ENCODE results near the gene NFE2L1. TPM values are rescaled to one million over a fixed set of nuclear protein-coding genes. Genes with fewer than 3 reads are reported as not detected.

NFE2L1 gene
- total and polyA plus RNA-seq, 9 of the 15 experiments (the other 6 are each of a cell fraction or from before 2014, with no cell fraction given) = 2.0 to 68.6 (median 39.7) TPM

DNA sequence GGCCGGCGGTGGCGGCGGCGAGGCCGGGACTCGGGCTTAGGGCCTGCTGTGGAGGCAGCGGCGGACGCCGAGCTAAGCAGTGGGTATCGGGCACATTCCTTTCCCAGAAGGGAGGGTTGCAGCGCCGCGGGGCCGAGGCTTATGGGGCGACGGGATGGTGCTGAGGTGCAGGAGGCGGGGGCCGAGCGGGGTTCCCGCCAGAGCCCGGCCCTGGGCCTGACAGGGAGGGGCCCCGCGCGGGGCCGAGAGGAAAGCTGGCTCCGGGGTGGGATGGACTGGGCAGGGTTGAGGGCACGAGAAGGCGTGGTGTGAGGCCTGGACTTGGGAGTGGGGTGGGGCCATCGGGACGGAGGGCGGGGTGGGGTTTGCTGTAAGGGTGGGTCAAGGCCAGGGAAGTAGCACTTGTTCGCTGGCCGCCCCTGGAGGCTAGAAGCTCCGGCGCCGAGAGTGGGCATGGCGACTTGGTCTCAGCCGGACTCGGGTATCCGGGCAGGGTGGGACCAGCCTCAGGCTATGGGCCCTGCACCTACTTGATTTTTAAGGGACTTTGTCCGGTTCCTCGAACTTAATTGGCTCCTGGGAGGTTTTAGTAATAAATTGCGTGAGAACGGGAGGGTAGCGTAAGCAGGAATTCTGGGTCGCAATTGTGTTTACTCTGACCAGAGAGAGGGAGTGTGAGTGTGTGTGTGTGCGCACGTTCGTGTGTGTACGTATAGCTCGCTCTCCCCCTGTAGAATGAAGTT is 396 bp downstream of the NFE2L1 start (continued):
- TF ChIP-seq, protein P1, sequence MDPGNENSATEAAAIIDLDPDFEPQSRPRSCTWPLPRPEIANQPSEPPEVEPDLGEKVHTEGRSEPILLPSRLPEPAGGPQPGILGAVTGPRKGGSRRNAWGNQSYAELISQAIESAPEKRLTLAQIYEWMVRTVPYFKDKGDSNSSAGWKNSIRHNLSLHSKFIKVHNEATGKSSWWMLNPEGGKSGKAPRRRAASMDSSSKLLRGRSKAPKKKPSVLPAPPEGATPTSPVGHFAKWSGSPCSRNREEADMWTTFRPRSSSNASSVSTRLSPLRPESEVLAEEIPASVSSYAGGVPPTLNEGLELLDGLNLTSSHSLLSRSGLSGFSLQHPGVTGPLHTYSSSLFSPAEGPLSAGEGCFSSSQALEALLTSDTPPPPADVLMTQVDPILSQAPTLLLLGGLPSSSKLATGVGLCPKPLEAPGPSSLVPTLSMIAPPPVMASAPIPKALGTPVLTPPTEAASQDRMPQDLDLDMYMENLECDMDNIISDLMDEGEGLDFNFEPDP (CRISPR knock-in tag; IDR thresholded peaks at IDR 0.05) = 0 out of 2 replicates have a peak, but pooled peaks have one; percentile 76
- no peak for TF ChIP-seq BRCA1 (IDR thresholded peaks at IDR 0.05)
- TF ChIP-seq BRCA1 (CRISPR knock-in tag; IDR thresholded peaks at IDR 0.05) = no peak
- peak; percentile 47; the same call in 1 of the 2 replicates for TF ChIP-seq PRMT5 (CRISPR knock-in tag; IDR thresholded peaks at IDR 0.05)
- TF ChIP-seq, protein P2, sequence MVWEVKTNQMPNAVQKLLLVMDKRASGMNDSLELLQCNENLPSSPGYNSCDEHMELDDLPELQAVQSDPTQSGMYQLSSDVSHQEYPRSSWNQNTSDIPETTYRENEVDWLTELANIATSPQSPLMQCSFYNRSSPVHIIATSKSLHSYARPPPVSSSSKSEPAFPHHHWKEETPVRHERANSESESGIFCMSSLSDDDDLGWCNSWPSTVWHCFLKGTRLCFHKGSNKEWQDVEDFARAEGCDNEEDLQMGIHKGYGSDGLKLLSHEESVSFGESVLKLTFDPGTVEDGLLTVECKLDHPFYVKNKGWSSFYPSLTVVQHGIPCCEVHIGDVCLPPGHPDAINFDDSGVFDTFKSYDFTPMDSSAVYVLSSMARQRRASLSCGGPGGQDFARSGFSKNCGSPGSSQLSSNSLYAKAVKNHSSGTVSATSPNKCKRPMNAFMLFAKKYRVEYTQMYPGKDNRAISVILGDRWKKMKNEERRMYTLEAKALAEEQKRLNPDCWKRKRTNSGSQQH (CRISPR knock-in tag; IDR thresholded peaks at IDR 0.05) = no peak
- TF ChIP-seq CCNT2 (IDR thresholded peaks at IDR 0.05; ENCODE audit: borderline replicate concordance, extremely low read depth, insufficient read length, low read depth, low read length) = peak; percentile 31
- peak; percentile 82; the same call in 1 of the 2 replicates for TF ChIP-seq PHF8 (IDR thresholded peaks at IDR 0.05; ENCODE audit: borderline replicate concordance, low read length)
- TF ChIP-seq ETS2 (tag; IDR thresholded peaks at IDR 0.05; ENCODE audit: borderline replicate concordance, poor library complexity, severe bottlenecking) = no peak
- peak in 1 of 3 experiments; percentile 52 for TF ChIP-seq YY1 (IDR thresholded peaks at IDR 0.05; ENCODE audit: borderline replicate concordance in 1 of 3, control insufficient read depth in 1 of 3, extremely low read depth in 1 of 3, insufficient read depth in 3 of 3, insufficient read length in 1 of 3, insufficient replicate concordance in 2 of 3, low read depth in 1 of 3, low read length in 2 of 3)
- TF ChIP-seq ZNF699 (CRISPR knock-in tag; IDR thresholded peaks at IDR 0.05; ENCODE audit: insufficient replicate concordance) = no peak
- no peak for TF ChIP-seq ZNF280B (CRISPR knock-in tag; IDR thresholded peaks at IDR 0.05)
- TF ChIP-seq ZNF282 (CRISPR knock-in tag; IDR thresholded peaks at IDR 0.05) = no peak
- TF ChIP-seq ZNF324 (CRISPR knock-in tag; IDR thresholded peaks at IDR 0.05) = no peak
- no peak for TF ChIP-seq RBM34 (IDR thresholded peaks at IDR 0.05; ENCODE audit: borderline replicate concordance, insufficient read depth, low read length)
- TF ChIP-seq GTF2A2 (tag; IDR thresholded peaks at IDR 0.05) = no peak
- no peak for TF ChIP-seq DACH1 (IDR thresholded peaks at IDR 0.05; ENCODE audit: partially characterized antibody)
- no peak for TF ChIP-seq SMARCB1 (IDR thresholded peaks at IDR 0.05; ENCODE audit: insufficient read length, low read depth)
- TF ChIP-seq CHAMP1 (IDR thresholded peaks at IDR 0.05) = no peak
- TF ChIP-seq SRF (CRISPR knock-in tag; IDR thresholded peaks at IDR 0.05) = 0 out of 4 replicates have a peak, but pooled peaks of 1 of the 2 experiments have one; percentile 17
